Inflammatory macrophage treated with lipopolysaccharide for 1 hour (primary cell): ENCODE results near the gene EPG5.
A peak's percentile ranks its signal among the peaks of the same experiment; 100 is the strongest.
"Not testable (repeated sequence)": the region's sequence is repeated elsewhere in the genome, so short reads cannot be mapped to it uniquely, and the experiment has no call there.

ENCODE experiments used
- DNase-seq, 2 donors: peaks; one replicate each; pipeline ENCODE4 v3.0.0-alpha.2; 2020 to 2022

EPG5 gene, protein sequence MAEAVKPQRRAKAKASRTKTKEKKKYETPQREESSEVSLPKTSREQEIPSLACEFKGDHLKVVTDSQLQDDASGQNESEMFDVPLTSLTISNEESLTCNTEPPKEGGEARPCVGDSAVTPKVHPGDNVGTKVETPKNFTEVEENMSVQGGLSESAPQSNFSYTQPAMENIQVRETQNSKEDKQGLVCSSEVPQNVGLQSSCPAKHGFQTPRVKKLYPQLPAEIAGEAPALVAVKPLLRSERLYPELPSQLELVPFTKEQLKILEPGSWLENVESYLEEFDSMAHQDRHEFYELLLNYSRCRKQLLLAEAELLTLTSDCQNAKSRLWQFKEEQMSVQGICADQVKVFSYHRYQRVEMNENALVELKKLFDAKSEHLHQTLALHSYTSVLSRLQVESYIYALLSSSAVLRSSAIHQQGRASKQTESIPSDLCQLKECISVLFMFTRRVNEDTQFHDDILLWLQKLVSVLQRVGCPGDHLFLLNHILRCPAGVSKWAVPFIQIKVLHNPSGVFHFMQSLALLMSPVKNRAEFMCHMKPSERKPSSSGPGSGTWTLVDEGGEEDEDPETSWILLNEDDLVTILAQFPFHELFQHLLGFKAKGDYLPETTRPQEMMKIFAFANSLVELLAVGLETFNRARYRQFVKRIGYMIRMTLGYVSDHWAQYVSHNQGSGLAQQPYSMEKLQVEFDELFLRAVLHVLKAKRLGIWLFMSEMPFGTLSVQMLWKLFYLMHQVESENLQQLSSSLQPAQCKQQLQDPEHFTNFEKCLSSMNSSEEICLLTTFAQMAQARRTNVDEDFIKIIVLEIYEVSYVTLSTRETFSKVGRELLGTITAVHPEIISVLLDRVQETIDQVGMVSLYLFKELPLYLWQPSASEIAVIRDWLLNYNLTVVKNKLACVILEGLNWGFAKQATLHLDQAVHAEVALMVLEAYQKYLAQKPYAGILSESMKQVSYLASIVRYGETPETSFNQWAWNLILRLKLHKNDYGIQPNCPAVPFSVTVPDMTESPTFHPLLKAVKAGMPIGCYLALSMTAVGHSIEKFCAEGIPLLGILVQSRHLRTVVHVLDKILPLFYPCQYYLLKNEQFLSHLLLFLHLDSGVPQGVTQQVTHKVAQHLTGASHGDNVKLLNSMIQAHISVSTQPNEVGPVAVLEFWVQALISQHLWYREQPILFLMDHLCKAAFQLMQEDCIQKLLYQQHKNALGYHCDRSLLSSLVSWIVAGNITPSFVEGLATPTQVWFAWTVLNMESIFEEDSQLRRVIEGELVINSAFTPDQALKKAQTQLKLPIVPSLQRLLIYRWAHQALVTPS (N-terminal part only)

DNA sequence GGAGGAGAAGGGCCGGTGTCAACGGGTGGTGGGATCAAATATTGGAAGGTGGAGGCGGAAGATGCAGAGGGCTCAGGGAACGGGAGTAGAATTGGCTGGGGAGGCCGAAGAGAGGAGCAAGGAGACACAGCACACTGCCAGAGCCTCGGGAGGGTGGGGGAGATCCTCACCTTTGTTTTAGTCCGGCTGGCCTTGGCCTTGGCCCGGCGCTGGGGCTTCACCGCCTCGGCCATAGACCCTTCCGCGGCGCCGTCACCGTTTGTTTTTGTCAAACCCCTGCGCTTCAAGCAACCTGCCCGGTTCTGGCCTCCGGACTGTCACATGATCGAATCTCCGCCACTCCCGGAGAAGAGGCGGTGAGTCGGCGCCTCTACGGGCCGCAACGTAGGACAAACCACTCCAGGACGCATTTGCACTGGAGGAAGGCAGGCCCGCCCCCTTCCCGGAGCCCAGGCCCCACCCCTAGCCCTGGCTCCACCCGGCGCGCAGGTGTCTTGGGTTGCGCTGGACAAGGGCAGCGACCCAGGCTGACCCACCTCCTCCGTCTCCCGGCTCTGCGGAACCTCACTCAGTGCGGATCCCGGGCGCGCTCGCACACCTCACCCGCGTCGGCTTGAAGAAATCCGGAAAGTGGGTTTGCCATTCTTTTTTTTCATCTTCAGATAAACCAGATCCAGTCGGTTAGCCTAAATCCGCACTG is at the start of gene EPG5:
TSS of gene EPG5 (minus strand) at position 323 of the 700 bp plus-strand sequence. CDS start at position 233, 90 bp downstream.
- DNase-seq, result peak; percentile 91 to 93

DNA sequence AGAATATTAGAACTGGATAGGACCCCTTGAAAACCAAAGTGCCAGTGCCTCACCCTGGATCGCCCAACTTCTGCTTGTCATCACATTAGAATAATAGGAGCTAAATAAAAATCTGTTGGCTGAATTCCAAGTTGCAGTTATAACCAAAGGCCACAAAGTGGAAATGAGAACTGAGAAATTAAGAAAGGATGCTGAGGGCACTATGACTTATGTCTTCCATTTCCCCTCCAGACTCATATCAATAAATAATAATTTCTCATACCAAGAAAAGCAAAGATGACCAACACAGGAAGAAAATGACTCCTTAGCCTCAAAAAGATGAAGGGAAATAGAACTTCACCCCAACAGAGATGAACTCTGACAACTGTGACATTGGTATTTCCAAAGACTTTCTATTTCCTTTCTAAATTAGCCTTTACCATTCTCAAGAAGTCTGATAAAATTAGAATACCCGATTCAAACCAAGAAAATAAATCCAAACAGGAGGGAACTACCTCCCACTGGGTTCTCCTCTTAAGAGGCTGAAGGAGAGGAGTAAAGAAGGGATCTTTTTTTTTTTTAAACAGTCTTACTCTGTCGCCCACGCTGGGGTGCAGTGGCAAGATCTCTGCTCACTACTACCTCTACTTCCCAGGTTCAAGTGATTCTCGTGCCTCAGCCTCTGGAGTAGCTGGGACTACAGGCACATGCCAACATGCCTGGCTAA is 46.5 kb upstream of the EPG5 start:
- DNase-seq, result peak; percentile 34 to 73

- DNase-seq, result no peak
These were observed 43.5 kb upstream of the EPG5 start for GRCh38 chr18:46010676-46011075.

GRCh38 chr18:46010050-46010449 is 42.9 kb upstream of the EPG5 start:
- no peak for DNase-seq

DNA sequence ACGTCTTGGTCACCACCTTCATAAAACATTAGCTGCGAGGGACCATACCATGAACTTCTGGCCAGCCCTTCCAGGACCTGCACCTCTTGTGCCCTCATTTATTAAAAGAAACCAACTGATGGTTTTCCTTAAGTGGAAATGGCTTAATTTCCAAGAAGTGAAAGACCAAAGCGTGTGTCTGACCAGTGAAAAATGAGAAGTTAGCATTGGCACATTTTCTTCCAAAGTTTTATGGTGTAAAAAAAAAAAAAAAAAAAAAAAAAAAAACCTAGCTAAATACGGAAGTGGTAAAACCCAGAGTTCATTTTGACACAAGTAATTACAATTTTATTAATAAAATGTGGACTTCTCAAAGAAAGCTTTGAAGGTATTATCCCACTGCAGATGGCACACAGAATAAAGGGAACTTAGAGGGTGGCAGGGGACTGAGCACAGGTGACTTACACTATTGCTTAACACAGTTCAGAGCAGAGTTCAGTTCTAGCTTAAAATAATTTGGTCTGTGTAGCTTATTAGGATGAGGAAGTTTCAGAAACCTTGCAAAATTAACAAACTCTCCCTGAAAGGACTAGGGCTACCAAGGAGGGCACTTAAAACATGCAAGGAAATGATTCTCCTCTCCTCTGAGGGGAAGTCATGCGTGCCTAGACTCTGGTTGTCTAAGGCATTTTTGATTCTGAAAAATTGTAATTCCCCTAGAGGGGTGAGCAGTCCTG is 42.2 kb upstream of the EPG5 start:
- peak; percentile 81 to 88 for DNase-seq

DNA sequence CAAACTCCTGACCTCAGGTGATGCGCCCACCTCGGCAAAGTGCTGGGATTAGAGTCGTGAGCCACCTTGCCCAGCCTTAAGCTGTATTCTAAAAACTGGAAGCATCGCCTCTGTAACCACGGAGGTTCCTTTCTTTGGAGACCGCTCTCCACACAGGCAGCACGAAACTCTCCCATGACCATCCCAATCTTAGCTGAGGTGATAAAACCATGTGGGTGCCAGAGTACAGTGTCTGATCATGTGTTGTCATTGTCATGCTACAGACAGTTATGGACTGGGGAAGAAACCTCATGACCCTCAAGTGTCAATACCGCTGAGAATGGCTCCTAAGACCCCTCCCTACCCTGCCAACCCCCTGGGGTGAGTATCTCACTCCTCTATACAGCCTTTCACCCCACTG is 41.4 kb upstream of the EPG5 start:
- peak in 1 of 2 donors; percentile 51 for DNase-seq

GRCh38 chr18:46007165-46007564 is 40.0 kb upstream of the EPG5 start:
- DNase-seq, result no peak

GRCh38 chr18:46002934-46003333 is 35.8 kb upstream of the EPG5 start:
- DNase-seq, result no peak

- DNase-seq, result no peak
These were observed 34.8 kb upstream of the EPG5 start for GRCh38 chr18:46001892-46002291.

DNA sequence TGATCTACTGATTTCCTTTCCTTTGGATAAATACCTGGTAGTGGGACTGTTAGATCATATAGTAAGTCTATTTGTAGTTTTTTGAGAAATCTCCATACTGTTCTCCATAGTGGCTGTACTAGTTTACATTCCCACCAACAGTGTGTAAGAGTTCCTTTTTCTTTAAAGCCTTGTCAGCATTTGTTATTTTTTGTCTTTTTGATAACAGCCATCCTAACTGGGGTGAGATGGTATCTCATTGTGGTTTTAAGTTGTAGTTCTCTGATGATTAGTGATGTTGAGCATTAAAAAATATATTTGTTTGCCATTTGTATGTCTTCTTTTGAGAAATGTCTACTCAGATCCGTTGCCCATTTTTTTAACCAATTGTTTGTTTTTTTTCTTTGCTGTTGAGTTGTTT is 33.9 kb upstream of the EPG5 start:
- no peak for DNase-seq

- DNase-seq, result no peak
These were observed 32.4 kb upstream of the EPG5 start for GRCh38 chr18:45999536-45999935.

- DNase-seq, result no peak
These were observed 31.1 kb upstream of the EPG5 start for GRCh38 chr18:45998244-45998643.

GRCh38 chr18:45997700-45998151 is 30.6 kb upstream of the EPG5 start:
- DNase-seq, result no peak

- no peak for DNase-seq
These were observed 28.3 kb upstream of the EPG5 start for GRCh38 chr18:45995461-45995860.

DNA sequence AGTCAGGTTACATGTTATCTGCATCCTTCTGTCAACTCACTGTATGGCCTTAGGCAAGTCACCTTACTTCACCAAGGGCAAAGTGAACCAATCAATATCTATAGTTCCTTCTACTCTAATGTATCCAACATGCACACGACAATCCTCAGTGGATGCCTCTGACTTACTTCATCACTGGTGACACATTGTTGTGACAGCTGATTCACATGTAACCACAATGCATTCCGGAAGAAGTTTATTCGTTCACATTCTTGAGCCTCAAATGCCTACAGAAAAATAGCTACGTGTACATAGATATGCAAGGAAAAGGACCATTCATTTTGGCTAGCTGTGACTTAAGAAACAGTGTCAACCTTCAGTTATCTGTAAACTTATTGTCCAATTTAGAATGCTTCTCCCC is 26.3 kb upstream of the EPG5 start:
- no peak for DNase-seq

GRCh38 chr18:45992527-45992926 is 25.4 kb upstream of the EPG5 start:
- DNase-seq, result not testable (repeated sequence)

DNA sequence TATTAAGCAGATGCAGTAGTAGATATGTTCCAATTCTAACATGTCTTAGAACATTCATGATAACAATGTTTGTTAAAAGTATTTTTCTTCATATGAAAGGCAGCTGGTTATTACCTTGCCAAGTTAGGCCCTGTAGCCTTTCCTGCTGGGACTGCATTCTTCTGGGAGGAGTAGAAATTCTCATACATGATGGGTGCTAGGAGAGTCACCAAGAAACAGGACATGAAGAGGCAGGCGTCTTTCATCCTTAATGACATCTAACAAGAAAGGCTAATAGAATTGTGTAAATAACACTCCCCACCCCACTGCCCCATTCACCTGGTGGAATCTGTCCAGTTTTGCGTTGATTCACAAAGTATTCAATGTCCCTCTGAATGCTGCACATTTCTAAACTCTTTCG is 24.7 kb upstream of the EPG5 start:
- DNase-seq, result no peak

GRCh38 chr18:45984546-45985235 is 17.6 kb upstream of the EPG5 start:
- DNase-seq, result peak in 1 of 2 donors; percentile 41

DNA sequence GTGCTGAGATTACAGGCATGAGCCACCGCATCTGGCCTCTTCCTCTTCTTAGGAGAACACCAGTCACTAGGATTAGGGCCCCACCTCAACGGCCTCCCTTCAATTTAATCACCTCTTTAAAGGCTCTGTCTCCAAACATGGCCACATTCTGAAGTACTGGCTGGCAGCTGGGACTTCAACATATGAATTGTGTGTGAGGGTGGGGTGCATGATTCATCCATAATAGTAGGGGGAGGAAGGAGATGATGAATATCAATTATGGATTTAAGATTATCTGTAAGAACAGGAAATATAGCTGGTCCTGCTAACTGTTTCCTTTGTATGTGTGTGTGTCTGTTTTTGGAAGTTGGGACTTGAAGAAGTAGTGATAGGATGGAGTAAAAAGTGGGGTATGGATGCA is 14.7 kb upstream of the EPG5 start:
- DNase-seq, result no peak

DNA sequence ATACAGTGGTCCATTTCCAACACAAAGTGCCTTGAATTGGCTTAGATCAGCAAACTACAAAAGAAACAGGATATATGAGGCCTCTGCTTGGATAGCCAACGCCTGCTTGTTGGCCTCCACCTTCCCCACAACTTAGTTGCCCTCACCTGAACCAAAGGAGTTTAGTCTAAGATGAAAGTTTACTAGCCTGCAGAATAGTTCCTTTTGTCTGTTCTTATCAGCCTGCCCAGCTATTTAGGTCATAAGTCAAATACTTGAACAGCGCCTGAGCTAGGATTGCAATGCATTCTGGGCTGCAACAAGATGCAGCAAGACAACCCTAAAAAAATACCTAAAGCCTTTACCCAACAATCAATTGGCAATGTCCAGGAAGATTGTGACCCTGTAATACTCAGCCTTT is 13.1 kb upstream of the EPG5 start:
- no peak for DNase-seq
